Amniotic stem cell (primary cell): ENCODE results near the gene PTPRD.

Source experiments
- DNase-seq: peaks from one replicate; lab custom pipeline; 2025; lab: John Stamatoyannopoulos, UW

Gene PTPRD

GRCh38 chr9:8899511-8899910 lies 1713.3 kb downstream of the PTPRD start:
- DNase-seq, result no peak

DNA sequence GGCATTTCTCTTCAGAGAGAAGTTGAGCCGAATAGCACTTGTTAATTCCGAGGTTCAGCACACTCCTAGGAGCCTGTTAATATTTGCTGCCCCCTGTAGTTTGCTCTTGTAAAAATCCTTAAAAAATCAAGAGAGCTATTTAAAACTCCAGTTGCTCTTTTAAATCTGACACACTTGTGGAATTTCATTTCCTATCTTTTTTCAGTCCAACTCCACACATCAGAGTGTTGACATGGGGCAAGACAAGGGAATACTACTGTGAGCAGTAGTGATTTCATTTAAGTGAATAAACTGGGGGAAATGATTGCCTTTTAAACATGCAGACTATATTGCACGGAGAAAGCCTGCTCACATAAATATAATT lies 1717.0 kb downstream of the PTPRD start:
- DNase-seq, result no peak

DNA sequence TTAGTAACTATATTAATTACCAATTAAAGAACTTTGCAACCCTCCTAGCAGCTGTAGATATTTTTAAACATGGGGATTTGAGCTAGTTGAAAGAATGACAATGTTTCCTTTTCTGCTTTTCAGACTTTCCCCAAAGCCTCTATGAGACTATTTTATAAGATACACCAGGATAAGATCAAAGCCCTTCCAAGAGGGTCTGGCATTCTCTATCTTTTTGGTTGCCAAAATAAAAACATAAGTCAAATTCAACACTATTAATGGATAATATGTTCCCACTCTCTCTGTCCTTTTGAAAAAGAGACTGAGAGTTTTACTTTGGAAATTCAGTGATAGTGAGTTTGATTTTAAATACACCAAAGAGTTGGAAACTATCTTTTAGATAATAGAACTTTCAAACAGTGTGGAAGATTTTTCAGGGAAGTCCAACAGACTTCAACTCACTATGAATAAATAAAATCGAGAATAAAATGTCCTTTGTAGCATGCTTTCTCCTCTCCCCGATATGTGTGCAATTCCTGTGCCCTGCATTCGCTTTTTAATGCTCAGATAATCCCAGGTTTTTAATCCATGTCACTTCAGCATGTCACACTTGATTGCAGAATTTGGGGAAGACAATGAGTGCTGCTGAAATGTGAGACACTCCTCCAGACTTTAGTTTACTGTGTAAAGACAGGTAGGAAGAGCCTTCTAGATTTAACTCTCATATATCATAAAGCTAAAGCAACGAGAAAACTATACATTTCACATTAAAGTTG lies 1717.5 kb downstream of the PTPRD start:
- DNase-seq, result no peak

- DNase-seq, result no peak
Measured at GRCh38 chr9:8890695-8891094, 1722.1 kb downstream of the PTPRD start.

GRCh38 chr9:8889100-8889499 lies 1723.7 kb downstream of the PTPRD start:
- DNase-seq, result no peak

- no peak for DNase-seq
Measured at GRCh38 chr9:8888591-8888990, 1724.2 kb downstream of the PTPRD start.

GRCh38 chr9:8887369-8887768 lies 1725.4 kb downstream of the PTPRD start:
- no peak for DNase-seq

- no peak for DNase-seq
Measured at GRCh38 chr9:8883321-8883720, 1729.5 kb downstream of the PTPRD start.

GRCh38 chr9:8880060-8880459 lies 1732.7 kb downstream of the PTPRD start:
- no peak for DNase-seq

GRCh38 chr9:8879284-8879683 lies 1733.5 kb downstream of the PTPRD start:
- no peak for DNase-seq

DNA sequence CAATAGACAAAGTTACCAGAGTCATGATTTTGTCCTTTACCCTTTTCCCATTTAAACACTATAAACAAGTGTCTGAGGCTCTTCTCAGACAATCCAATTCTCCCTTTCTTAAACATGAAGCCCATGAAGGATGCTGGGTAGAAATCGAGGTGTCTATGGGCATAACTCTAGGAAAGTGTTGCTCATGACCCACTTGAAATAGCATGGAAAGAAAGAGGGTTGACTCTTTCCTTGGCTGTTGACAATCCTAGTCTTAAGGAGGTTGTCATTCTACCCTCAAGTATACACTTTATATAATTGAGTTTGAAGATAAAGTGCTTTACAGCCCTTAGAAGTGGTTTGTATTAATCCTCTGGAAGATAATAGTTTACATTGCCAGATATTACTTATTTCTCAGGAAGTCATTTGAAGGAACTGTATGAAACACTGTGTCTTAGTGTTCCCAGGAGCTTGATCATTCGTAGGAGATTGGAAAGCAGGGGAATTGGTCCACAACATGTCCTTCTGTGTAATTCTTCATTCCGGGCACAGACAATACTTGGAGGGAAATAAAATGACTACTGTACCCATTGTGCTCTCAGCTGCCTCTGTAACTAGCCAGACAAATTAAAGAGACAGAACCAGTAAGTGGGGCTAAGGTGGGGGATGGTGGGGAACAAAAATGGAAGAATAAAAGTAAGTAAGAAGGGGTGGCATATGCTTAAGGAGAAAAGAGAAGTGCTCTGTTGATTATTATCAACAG lies 1734.9 kb downstream of the PTPRD start:
- no peak for DNase-seq

DNA sequence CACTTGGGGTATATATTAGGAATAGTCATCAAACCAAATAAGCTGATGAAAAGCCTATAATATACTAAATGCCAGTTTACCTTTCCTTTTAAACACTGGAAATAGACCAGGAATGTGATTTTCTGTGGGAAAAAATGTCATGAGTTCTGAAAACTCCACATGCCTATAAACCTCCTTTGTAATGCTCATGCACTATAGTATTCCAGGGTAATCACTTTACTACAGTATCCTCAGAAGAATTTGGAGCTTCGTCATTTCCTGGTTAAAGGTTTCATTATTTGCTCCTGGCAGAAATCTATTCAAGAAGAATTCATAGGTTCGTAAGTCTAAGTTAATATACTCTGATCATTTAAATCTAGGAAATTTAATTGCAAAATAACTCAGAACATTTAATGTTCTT lies 1736.5 kb downstream of the PTPRD start:
- DNase-seq, result no peak

DNA sequence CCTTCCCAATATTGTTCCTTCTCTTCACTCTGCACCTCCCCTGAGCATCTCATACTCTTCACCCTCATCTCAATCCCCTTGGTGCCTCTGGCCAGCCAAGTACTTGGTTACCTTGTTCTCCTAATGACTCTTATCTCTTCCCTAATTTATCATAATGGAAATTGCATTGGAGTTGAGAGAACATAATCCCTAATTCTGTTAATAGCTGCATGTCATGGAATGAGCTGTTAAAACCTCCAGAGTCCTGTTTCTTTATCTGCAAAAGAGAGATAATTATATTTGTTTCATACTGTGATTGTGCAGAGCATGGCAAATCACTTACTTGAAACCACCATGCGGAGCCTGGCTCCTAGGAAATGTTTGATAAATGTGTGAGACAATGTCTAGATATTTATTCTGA lies 1738.3 kb downstream of the PTPRD start:
- no peak for DNase-seq

GRCh38 chr9:8872802-8873201 lies 1740.0 kb downstream of the PTPRD start:
- no peak for DNase-seq

GRCh38 chr9:8871796-8872445 lies 1740.9 kb downstream of the PTPRD start:
- DNase-seq, result no peak

DNA sequence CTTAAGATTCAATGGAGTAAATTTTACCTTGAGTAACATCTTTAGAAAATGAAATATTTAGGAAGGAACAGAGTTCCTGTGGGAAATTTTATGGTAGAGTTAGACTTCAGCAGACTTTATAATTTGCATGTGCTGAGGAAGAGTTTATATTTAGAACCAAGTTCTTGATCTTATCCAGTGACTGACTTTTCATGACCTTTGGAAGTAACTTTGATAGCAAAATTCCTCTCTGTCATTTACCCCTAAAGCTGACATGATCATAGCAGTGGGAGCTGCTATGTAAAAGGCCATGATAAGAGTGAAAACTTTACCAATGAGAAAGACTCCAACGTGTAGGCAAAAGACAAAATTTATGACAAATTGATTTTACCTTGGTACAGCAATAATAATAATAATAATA lies 1741.4 kb downstream of the PTPRD start:
- DNase-seq, result no peak

DNA sequence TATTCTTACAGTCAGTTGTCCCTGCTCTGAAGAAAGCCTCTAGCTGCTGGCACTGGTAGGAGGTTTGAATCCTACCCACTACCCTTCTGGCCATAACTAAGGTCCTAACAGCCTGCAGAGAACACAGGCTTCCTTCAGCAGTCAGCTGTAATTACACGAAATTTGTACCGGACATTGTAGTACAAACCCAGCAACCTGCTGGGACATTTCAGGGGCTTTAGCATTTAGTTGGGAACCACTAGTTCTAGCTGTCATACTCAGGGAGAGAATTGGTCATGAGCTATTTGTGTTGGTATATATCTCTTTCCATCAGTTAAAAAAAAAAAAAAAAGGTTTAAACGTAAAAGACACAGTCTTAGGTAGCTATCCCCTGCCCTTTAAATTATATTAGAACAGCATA lies 1743.0 kb downstream of the PTPRD start:
- no peak for DNase-seq

GRCh38 chr9:8868632-8869031 lies 1744.2 kb downstream of the PTPRD start:
- no peak for DNase-seq

GRCh38 chr9:8867148-8867547 lies 1745.7 kb downstream of the PTPRD start:
- no peak for DNase-seq

DNA sequence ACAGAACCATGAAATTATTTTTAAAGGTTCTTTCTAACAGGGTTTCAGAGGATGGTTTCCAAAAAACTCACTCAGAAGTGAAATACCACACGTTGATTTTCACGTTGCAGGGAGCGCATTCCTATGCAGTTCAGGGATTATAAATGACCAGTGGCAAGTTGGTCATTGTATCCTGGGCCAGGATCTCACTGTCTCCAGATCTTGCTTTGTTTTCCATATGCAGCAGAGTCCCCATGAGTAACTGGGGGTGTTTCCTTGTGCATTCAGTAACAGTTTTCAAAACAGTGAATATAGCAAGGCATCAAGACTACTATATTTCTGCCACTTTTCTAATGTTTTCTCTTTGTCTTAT lies 1748.3 kb downstream of the PTPRD start:
- DNase-seq, result no peak

- DNase-seq, result no peak
Measured at GRCh38 chr9:8863886-8864544, 1748.8 kb downstream of the PTPRD start.

- DNase-seq, result no peak
Measured at GRCh38 chr9:8863069-8863468, 1749.7 kb downstream of the PTPRD start.

DNA sequence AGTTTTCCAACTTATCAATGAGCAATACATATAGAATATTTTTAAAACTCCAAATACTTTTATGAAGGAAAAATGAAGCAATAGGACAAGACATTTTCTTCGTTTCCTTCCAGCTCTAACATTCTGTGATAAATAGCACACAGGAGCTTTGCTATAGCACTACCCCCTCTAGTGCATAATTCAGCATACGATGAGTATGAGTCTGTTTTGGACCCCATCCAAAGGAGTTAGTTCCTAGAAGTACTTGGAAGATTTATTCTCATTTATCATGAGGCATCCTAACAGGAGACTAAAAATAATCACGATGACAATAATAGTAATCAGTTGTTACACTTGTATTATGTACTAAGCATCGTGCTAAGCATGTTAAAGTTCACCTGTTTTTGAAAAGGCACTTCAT lies 1751.9 kb downstream of the PTPRD start:
- no peak for DNase-seq
